Embryonic facial prominence (tissue), 1 donor: ENCODE data around the gene CUTA.
"Not testable (repeated sequence)": the region's sequence is repeated elsewhere in the genome, so short reads cannot be mapped to it uniquely, and the experiment has no call there.

ENCODE experiments used
- DNase-seq: peaks from one replicate; pipeline ENCODE4 v3.0.0-alpha.2; 2016; ENCODE audit errors: extremely low spot score

The CUTA gene

GRCh38 chr6:33405386-33405940 lies 12.4 kb downstream of the CUTA start:
- DNase-seq: no peak

GRCh38 chr6:33404884-33405283 lies 13.0 kb downstream of the CUTA start:
- DNase-seq: no peak

GRCh38 chr6:33399881-33400280 lies 18.0 kb downstream of the CUTA start:
- DNase-seq: not testable (repeated sequence)

- DNase-seq: not testable (repeated sequence)
Measured at GRCh38 chr6:33398601-33399000, 19.3 kb downstream of the CUTA start.

- no peak for DNase-seq
Measured at GRCh38 chr6:33397541-33397940, 20.4 kb downstream of the CUTA start.

- no peak for DNase-seq
Measured at GRCh38 chr6:33392979-33393378, 24.9 kb downstream of the CUTA start.

- DNase-seq: no peak
Measured at GRCh38 chr6:33392595-33392948, 25.3 kb downstream of the CUTA start.

- DNase-seq: no peak
Measured at GRCh38 chr6:33391922-33392594, 25.8 kb downstream of the CUTA start.

- peak; percentile 99 for DNase-seq
Measured at GRCh38 chr6:33391278-33391921, 26.5 kb downstream of the CUTA start, which contains the start of gene KIFC1. KIFC1 (plus strand) TSS chr6:33391823; CDS start chr6:33391986, 163 bp downstream.

GRCh38 chr6:33390767-33391277 lies 27.1 kb downstream of the CUTA start:
- no peak for DNase-seq

GRCh38 chr6:33390173-33390572 lies 27.7 kb downstream of the CUTA start:
- no peak for DNase-seq

GRCh38 chr6:33384581-33385020 lies 33.3 kb downstream of the CUTA start:
- no peak for DNase-seq

- DNase-seq: no peak
Measured at GRCh38 chr6:33383427-33384185, 34.3 kb downstream of the CUTA start.

GRCh38 chr6:33380272-33380981 lies 37.5 kb downstream of the CUTA start:
- no peak for DNase-seq

GRCh38 chr6:33379184-33379583 lies 38.7 kb downstream of the CUTA start:
- DNase-seq: not testable (repeated sequence)

GRCh38 chr6:33377171-33377570 lies 40.7 kb downstream of the CUTA start:
- no peak for DNase-seq

- DNase-seq: no peak
Measured at GRCh38 chr6:33375143-33375671, 42.7 kb downstream of the CUTA start.

GRCh38 chr6:33373960-33374910 lies 43.7 kb downstream of the CUTA start:
- no peak for DNase-seq

- DNase-seq: no peak
Measured at GRCh38 chr6:33372526-33373123, 45.3 kb downstream of the CUTA start.

- DNase-seq: not testable (repeated sequence)
Measured at GRCh38 chr6:33371901-33372300, 46.0 kb downstream of the CUTA start.
